Amygdala (tissue), 56 donors: ENCODE results near the gene SUPT6H.
"Not testable (repeated sequence)": the region's sequence is repeated elsewhere in the genome, so short reads cannot be mapped to it uniquely, and the experiment has no call there.

Source experiments
- DNase-seq, 56 donors: peaks; one replicate each; lab custom pipeline; 2025; lab: John Stamatoyannopoulos, UW

Gene SUPT6H

GRCh38 chr17:28646039-28646754 is 15.8 kb upstream of the SUPT6H start:
- DNase-seq, result no peak

GRCh38 chr17:28648698-28649097 is 13.3 kb upstream of the SUPT6H start:
- DNase-seq, result no peak

GRCh38 chr17:28655160-28655559 is 6.8 kb upstream of the SUPT6H start:
- DNase-seq, result no peak

GRCh38 chr17:28657756-28658155 is 4.2 kb upstream of the SUPT6H start:
- no peak for DNase-seq

- not testable (repeated sequence) for DNase-seq
Measured at GRCh38 chr17:28658342-28658741, 3.7 kb upstream of the SUPT6H start.

- DNase-seq, result not testable (repeated sequence)
Measured at GRCh38 chr17:28658766-28659496, 3.1 kb upstream of the SUPT6H start.

- DNase-seq, result not testable (repeated sequence)
Measured at GRCh38 chr17:28659497-28659881, 2.5 kb upstream of the SUPT6H start.

DNA sequence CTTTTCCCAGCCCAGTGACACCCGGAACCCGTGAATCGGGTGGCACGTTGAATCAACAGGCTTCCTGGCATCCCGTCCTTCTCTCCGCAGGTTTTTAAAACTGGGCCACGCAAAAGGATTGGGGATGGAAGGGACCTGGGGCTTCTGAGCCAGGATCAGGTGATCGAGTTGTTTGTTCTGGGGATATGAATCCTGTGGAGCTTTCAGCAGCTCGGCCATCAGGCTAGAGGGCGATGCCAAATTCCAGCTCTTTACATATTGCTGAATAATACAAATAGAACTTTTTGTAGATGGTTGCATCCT is 473 bp downstream of the SUPT6H start:
- peak in 1 of 56 donors; percentile 48 for DNase-seq

- DNase-seq, result no peak
Measured at GRCh38 chr17:28663723-28664122, 1.7 kb downstream of the SUPT6H start.

DNA sequence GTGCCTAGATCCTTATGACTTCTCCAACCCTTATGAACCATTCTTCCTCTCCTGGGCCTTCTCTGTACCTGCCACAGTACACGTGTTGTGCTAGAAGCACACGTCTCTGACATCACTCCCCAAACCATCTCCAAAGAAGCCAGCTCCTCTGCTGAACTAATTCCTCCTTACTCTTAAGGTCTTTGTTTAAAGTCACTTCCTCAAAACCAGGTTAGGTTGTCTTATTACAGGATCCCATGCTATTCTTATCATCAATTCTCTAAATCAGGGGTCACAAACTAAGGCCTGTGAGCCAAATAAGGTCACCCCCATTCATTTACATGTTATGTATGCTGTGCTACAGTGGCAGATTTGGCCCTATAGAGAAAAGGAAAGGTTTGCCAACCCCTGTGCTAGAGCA is 4.0 kb downstream of the SUPT6H start:
- no peak for DNase-seq

GRCh38 chr17:28667870-28668269 is 5.9 kb downstream of the SUPT6H start:
- DNase-seq, result no peak

DNA sequence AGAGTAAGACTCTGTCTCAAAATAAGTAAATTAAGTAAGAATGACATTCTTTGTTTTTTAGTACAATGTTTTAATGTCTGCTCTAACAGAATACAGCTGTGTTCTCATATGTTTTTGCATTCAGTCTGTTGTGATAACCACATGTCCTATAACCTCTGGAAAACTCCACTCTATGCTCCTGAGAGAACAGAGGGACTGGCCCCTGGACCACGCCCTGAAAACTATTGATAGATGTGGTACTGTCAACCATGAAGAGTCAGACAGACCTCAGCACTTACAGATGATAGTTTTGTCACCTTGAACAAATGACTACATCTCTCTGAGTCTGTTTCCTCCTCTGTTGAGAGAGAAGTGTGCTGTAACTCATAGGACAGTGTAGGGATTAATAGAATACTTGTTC is 7.9 kb downstream of the SUPT6H start:
- DNase-seq, result no peak

- no peak for DNase-seq
Measured at GRCh38 chr17:28675490-28675889, 13.5 kb downstream of the SUPT6H start.

DNA sequence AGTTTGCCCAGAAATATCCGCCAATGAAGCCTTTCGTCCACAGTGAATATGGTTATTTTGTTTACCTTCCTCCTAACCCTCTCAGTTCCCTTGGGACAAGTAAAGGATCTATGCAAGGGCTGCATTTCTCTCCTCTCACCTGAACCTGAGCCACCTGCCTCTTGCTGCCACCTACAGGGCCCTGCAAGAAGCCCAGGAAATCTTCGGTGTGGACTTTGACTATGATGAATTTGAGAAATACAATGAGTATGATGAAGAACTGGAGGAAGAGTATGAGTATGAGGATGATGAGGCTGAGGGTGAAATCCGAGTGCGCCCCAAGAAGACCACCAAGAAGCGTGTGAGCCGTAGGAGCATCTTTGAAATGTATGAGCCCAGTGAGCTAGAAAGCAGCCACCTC is 14.0 kb downstream of the SUPT6H start:
- no peak for DNase-seq

GRCh38 chr17:28682655-28683054 is 20.6 kb downstream of the SUPT6H start:
- no peak for DNase-seq

DNA sequence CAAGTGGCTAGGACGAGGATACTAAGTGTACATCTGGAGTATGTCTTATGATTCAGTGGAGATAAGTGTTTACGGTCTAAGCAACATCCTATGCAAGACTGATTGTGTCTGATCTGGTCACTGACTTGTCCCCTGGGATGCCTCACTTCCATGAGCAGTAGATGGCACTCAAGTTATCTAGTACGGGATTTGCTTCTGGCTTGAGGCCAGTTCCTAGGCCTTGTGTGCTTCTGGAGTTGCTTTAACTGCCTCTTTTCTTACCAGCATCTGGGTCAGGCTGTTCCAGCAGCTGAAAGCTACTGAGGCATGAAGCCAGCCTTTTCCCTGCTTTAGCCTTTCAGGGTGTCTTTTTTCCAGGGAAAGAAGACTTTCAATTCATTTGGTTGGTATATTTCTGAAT is 23.0 kb downstream of the SUPT6H start:
- peak in 53 of 56 donors; percentile 3 to 90 (median 59) for DNase-seq

DNA sequence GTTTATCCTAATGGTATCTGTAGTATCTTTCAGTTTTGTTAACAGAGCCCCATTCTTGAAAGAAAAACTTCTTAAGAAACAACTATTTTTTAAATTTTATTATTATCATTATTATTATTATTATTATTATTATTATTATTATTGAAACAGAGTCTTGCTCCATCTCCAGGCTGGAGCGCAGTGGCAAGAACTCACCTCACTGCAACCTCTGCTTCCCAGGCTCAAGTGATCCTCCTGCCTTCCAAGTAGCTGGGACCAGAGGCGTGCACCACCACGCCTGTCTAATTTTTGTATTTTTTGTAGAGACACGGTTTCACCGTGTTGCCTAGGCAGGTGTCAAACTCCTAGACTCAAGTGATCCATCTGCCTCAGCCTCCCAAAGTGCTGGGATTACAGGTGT is 23.4 kb downstream of the SUPT6H start:
- no peak for DNase-seq

DNA sequence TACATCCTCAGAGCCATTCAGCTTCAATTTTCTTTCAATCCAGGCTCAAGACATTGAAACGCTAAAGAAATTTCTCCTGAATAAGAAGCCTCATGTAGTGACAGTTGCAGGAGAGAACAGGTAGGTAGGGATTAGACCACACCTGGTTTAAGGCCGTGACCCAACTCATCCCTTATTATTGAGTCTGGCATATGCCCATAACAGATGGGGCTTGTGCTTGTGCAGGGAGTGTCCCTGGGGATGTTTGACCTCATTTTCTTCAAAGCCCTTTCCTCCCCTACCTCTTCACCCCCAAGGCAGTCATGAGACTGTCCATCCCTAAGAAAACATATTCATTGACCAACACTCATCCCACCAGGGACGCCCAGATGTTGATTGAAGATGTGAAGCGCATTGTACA is 24.3 kb downstream of the SUPT6H start:
- DNase-seq, result no peak

- no peak for DNase-seq
Measured at GRCh38 chr17:28688481-28688880, 26.5 kb downstream of the SUPT6H start.

DNA sequence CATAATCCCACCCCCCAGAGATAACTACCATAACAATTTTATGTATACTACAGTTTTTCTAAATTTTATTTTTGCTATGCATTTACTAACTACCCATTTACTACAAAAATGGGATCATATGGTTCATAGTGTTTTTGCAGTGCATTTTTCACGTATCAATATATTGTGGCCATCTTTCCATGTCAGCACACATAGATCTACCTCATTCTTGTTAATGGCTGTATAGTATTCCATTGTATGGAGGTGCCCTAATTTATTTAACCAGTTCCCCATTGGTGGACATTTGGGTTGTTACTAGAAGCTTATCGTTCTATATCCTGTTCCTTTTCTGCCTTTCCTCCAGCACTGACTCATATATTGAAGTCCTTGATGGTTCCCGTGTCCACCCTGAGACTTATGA is 27.0 kb downstream of the SUPT6H start:
- no peak for DNase-seq

DNA sequence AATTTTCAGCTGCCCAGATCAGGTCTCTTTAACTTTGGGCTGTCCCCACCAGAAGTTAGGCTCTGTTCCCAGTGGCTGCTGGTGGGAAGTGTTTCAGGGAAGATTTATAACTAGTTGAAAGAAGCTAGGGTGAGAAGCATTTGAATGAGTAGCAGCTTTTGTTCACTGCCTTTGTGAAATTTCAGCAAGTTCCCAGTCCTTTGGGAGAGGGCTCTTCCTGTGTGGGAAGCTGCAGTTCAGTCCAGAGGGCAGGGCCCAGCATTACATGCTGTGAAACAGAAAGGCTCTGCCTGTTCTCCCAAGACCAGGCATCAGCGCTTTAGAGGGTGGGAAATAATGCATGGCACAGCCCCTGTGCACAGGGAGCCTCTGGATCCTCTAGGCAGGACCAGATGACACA is 31.9 kb downstream of the SUPT6H start:
- DNase-seq, result peak in 8 of 56 donors; percentile 8 to 39 (median 24)

- DNase-seq, result no peak
Measured at GRCh38 chr17:28698253-28698941, 36.4 kb downstream of the SUPT6H start.
